Transverse colon (tissue), 4 donors: Measurements from ENCODE around the gene FAM20C.

Source experiments
- POLR2AphosphoS5 ChIP-seq, 3 donors: sonication (generic); formaldehyde crosslinking; IDR thresholded peaks; one replicate each; pipeline ENCODE4 v1.6.1; 2016; ENCODE audit warnings: antibody characterized with exemption in 3 of 3
- TF ChIP-seq, protein P1 (sequence below), 5 experiments: fragments of 200-600 bp in 3 of 5; fragments of 450-650 bp in 2 of 5; sonication (generic) in 3 of 5; IDR thresholded peaks; 1 replicate in 2 of 5; 2 replicates in 3 of 5; pipeline ENCODE4 v1.5.1; 2016 to 2017; ENCODE audit warnings: antibody characterized with exemption in 5 of 5, inconsistent platforms in 3 of 5, mild to moderate bottlenecking in 2 of 5, moderate library complexity in 1 of 5

DNA sequence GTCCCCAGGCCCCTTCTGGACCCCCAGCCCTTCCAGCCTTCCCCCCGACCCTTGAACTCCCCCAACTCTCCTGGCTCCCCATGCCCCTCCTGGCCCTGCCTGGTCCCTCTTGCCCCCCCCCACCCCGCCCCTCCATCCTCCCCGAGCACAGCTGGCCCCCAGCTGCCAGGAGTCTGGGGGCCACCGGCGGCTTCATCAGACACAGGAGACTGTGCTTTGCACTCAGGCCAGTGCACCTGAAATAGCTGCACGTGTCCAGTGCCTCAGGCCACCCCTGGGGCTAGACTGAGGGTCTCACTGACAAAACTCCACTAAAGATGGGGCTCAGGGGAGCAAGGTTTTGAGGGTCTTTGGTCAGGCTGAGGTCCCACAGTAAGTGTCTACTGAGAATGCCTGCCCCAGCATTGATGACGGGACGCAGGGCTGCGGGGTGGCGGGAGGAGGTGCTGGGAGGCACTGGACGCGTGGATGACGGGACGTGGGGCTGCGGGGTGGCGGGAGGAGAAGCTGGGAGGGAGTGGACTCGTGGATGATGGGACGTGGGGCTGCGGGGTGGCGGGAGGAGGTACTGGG, 104.1 kb downstream of the FAM20C start:
- TF ChIP-seq, protein P1, sequence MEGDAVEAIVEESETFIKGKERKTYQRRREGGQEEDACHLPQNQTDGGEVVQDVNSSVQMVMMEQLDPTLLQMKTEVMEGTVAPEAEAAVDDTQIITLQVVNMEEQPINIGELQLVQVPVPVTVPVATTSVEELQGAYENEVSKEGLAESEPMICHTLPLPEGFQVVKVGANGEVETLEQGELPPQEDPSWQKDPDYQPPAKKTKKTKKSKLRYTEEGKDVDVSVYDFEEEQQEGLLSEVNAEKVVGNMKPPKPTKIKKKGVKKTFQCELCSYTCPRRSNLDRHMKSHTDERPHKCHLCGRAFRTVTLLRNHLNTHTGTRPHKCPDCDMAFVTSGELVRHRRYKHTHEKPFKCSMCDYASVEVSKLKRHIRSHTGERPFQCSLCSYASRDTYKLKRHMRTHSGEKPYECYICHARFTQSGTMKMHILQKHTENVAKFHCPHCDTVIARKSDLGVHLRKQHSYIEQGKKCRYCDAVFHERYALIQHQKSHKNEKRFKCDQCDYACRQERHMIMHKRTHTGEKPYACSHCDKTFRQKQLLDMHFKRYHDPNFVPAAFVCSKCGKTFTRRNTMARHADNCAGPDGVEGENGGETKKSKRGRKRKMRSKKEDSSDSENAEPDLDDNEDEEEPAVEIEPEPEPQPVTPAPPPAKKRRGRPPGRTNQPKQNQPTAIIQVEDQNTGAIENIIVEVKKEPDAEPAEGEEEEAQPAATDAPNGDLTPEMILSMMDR (IDR thresholded peaks at IDR 0.05): no peak
- TF ChIP-seq POLR2AphosphoS5 (IDR thresholded peaks at IDR 0.05): no peak
